ENCODE data around the gene CARMIL3. TPM values are rescaled to one million over a fixed set of nuclear protein-coding genes. Genes with fewer than 3 reads are reported as not detected.
A peak's percentile ranks its signal among the peaks of the same experiment; 100 is the strongest.

Gene CARMIL3
- total RNA-seq, 1 donor from 2014 or later: 0.60 TPM

DNA sequence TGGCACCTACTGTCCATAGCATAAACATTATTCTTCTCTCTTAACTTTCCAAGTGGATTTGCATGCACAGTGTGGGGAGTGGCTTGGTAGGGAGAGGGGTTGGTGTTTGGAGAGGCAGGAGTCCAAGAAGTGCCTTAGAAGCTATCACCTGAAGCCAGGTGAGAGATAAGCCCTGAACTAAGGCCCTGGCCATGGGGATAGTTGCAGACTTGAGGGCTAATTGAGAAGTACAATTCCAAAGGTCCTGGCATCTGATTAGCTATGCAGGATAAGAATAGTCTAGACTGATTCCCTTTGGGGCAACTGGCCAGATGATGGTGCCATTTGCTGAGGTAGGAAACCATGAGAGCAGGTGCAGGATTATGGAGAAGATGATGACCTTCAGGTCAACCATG, 40.3 kb downstream of the CARMIL3 start:
- Mint-ChIP-seq H3K9me3 (ENCODE audit: low read depth) (no peaks in the 10 kb centered on the region), H3K27ac (ENCODE audit: unreplicated experiment) (no peak overlapping the region), H3K4me1 (ENCODE audit: low read depth) (peaks cover 35% of the 10 kb centered on the region), H3K27me3 (ENCODE audit: low read depth) (peaks cover under 1% of the 10 kb centered on the region), H3K36me3 (ENCODE audit: low read depth) (peaks cover 10% of the 10 kb centered on the region), H3K4me3 (ENCODE audit: unreplicated experiment) (no peak overlapping the region)
- DNase-seq (ENCODE audit: low spot score): no peak
- TF ChIP-seq, protein P1, sequence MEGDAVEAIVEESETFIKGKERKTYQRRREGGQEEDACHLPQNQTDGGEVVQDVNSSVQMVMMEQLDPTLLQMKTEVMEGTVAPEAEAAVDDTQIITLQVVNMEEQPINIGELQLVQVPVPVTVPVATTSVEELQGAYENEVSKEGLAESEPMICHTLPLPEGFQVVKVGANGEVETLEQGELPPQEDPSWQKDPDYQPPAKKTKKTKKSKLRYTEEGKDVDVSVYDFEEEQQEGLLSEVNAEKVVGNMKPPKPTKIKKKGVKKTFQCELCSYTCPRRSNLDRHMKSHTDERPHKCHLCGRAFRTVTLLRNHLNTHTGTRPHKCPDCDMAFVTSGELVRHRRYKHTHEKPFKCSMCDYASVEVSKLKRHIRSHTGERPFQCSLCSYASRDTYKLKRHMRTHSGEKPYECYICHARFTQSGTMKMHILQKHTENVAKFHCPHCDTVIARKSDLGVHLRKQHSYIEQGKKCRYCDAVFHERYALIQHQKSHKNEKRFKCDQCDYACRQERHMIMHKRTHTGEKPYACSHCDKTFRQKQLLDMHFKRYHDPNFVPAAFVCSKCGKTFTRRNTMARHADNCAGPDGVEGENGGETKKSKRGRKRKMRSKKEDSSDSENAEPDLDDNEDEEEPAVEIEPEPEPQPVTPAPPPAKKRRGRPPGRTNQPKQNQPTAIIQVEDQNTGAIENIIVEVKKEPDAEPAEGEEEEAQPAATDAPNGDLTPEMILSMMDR (IDR thresholded peaks at IDR 0.05): no peak

DNA sequence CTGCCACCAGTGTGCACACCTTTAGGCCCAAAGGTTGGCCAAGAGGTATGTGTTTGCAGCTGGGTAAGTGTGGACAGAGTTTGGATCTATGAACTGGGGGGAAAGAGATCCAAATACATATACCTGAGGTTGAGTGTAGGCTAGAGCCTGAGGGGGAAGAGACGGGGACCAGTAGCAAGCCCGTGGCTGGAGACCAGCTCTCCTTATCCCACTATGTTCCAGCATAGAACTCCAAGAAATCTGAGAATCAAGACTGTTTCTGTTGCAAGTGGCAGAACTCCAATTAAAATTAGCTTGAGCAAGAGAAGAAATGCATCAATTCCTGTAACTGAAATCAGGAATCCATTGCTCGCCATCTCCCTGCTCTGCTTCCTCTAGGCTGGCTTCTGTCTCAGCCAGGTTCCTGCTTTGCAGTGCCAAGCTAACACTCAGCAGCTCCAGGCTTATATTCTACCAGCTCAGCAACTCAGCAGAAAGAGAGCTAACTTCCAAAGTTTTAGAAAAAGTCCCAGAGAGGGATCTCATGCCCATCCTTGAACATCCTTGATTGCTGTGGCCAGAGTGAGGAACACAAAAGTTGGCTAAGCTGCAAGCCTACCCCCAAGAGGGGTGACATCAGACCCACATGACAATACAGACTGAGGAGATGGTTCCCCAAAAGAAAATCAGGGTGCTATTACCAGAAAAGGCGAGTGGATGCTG, 40.8 kb downstream of the CARMIL3 start:
- peaks cover 10% of the 10 kb centered on the region for H3K36me3 Mint-ChIP-seq (ENCODE audit: low read depth)
- peaks cover 35% of the 10 kb centered on the region for H3K4me1 Mint-ChIP-seq (ENCODE audit: low read depth)
- H3K9me3 Mint-ChIP-seq (ENCODE audit: low read depth): no peaks in the 10 kb centered on the region
- TF ChIP-seq, protein P1 (IDR thresholded peaks at IDR 0.05): no peak
- H3K27ac Mint-ChIP-seq (ENCODE audit: unreplicated experiment): peak overlapping the region; percentile 97
- H3K4me3 Mint-ChIP-seq (ENCODE audit: unreplicated experiment): no peak overlapping the region
- H3K27me3 Mint-ChIP-seq (ENCODE audit: low read depth): no peaks in the 10 kb centered on the region
- no peak for DNase-seq (ENCODE audit: low spot score)

DNA sequence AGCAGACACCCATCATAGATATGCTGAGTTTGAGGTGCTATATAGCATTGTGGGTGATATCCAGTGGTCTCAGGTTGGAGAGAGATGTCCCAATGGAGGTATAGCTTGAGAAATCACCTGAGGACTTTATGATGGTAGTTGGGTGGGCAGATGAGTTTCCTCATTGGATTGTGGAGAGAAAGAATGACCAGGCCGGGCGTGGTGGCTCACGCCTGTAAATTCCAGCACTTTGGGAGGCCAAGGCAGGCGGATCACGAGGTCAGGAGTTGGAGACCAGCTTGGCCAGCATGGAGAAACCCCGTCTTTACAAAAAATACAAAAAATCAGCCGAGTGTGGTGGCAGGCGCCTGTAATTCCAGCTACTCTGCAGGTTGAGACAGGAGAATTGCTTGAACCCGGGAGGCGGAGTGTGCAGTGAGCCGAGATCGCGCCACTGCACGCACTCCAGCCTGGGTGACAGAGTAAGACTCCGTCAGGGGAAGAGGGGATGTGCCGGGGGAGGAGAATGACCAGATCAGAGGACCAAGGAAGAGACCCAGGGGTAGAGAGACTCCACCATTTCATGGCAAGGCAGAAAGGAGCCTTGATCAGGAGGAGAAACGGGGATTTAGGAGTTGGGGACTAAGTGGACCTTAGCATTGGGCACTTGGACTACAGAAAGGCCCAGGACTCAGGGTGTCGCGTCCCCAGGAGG, 41.5 kb downstream of the CARMIL3 start:
- H3K27ac Mint-ChIP-seq (ENCODE audit: unreplicated experiment): peak overlapping the region; percentile 97
- H3K9me3 Mint-ChIP-seq (ENCODE audit: low read depth): no peaks in the 10 kb centered on the region
- H3K27me3 Mint-ChIP-seq (ENCODE audit: low read depth): no peaks in the 10 kb centered on the region
- H3K36me3 Mint-ChIP-seq (ENCODE audit: low read depth): peaks cover 10% of the 10 kb centered on the region
- no peak for DNase-seq (ENCODE audit: low spot score)
- TF ChIP-seq, protein P1 (IDR thresholded peaks at IDR 0.05): no peak
- H3K4me3 Mint-ChIP-seq (ENCODE audit: unreplicated experiment): peak overlapping the region; percentile 99
- peaks cover 35% of the 10 kb centered on the region for H3K4me1 Mint-ChIP-seq (ENCODE audit: low read depth)

DNA sequence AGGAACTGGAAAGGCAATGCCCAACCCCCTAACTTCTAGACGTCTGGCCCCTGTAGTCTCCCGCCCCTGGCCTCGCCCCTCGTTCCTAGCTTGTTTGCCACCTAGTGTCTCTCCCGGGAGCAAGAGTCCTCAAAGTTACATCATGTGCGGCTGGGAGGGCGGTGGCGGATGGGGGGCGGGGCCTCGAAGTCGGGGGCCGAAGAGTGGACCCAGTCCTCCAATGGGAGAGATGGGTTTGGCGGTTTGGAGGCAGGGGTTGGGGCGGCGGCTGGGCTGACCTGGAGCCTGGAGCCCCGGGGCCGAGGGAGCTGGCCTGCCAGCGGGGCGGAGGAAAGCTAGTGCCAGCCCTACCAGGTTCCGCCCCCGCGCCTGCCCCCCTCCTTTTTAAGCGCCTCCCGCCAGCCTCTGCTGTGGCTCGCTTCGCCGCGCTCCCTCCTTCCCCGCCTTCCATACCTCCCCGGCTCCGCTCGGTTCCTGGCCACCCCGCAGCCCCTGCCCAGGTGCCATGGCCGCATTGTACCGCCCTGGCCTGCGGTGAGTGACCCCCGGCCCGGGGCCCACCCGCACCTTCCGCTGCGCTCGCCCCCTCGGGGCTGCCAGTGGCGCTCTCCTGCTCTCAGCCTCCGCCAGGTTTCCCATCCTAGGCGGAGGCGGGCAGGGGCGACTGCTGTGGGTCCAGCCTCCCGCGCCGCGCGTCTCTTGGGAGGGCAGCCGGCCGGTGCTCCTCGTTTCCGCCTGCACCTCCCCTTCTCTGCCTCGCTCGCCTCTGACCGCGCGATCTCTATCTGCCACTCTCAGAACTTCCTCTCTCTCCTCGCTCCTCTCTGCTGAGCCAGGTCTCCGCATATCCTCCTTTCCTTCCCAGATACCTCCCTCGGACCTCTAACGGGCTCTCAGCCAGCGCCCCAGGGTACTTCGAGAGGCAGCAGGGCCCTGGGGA, 42.4 kb downstream of the CARMIL3 start, which contains the start of gene PCK2:
TSS of gene PCK2 (plus strand) at position 411 of the 940 bp plus-strand sequence. CDS start at position 506, 95 bp downstream.
- Mint-ChIP-seq H3K9me3 (ENCODE audit: low read depth) (no peaks in the 10 kb centered on the region), H3K36me3 (ENCODE audit: low read depth) (peaks cover 10% of the 10 kb centered on the region), H3K4me3 (ENCODE audit: unreplicated experiment) (peak within 1 kb of the TSS; percentile 99), H3K27me3 (ENCODE audit: low read depth) (no peaks in the 10 kb centered on the region), H3K27ac (ENCODE audit: unreplicated experiment) (peak within 1 kb of the TSS; percentile 97), H3K4me1 (ENCODE audit: low read depth) (peaks cover 35% of the 10 kb centered on the region)
- DNase-seq (ENCODE audit: low spot score): no peak
- TF ChIP-seq, protein P1 (IDR thresholded peaks at IDR 0.05): peak; percentile 50

DNA sequence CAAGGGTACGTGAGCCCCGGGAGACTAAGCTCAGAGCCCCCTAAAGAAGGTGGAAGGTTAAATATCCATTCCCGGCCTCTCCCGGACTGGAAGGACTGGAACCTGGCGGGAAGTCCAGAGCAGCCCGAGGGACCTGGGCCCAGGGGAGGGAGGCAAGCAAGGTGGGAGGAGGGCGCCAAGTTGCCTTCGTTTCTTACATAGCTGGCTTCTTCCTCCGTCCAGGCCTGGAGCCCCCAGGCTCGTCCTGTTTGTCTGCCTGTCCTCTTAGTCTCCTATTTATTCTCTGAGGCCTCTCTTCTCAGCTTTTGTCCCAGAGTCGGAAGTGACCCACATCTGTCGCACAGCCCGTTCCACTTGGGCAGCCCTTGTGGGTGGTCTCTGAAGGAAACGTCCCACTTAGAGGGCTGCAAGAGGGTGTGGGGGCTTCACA, 43.0 kb downstream of the CARMIL3 start:
- DNase-seq (ENCODE audit: low spot score): no peak
- Mint-ChIP-seq H3K4me3 (ENCODE audit: unreplicated experiment) (peak overlapping the region; percentile 99), H3K27ac (ENCODE audit: unreplicated experiment) (peak overlapping the region; percentile 97), H3K9me3 (ENCODE audit: low read depth) (no peaks in the 10 kb centered on the region), H3K36me3 (ENCODE audit: low read depth) (peaks cover 15% of the 10 kb centered on the region), H3K4me1 (ENCODE audit: low read depth) (peaks cover 38% of the 10 kb centered on the region), H3K27me3 (ENCODE audit: low read depth) (no peaks in the 10 kb centered on the region)
- TF ChIP-seq, protein P1 (IDR thresholded peaks at IDR 0.05): no peak

Measured in chondrocyte (in vitro differentiated cells).